GM12878 (cell line): ENCODE results near the gene ERP27. TPM values are rescaled to one million over a fixed set of nuclear protein-coding genes. Genes with fewer than 3 reads are reported as not detected.

Source experiments
- ATAC-seq: fragments of 200-7000 bp; cut with Tn5 transposase; 3 replicates; pipeline ENCODE4 v1.9.1; 2020; ENCODE audit warnings: mild to moderate bottlenecking, moderate library complexity
- BruUV-seq: library from RNA; stranded (reverse); fragments of 400-500 nt; replicated peaks from 2 replicates; lab custom pipeline; 2021; lab: Mats Ljungman, UMichigan
- CTCF ChIA-PET: fragments of 300-600 bp; sonication (Branson Sonifier 250); formaldehyde crosslinking; extraction: SDS; loops from one replicate; lab custom pipeline; 2021; ENCODE audit warnings: inconsistent platforms; lab: Yijun Ruan, JAX
- POLR2A ChIA-PET: fragments of 350-600 bp; formaldehyde crosslinking; extraction: SDS; loops from one replicate; lab custom pipeline; 2021; ENCODE audit warnings: inconsistent platforms; lab: Charles Lee
- RAD21 ChIA-PET: fragments of 300-600 bp; sonication (Branson Sonifier 250); formaldehyde crosslinking; loops from one replicate; lab custom pipeline; 2023; ENCODE audit warnings: antibody characterized with exemption; ENCODE audit not compliant: unreplicated experiment; lab: Charles Lee
- SMC1A ChIA-PET: fragments of 300-600 bp; sonication (Branson Sonifier 250); formaldehyde crosslinking; loops from one replicate; lab custom pipeline; 2023; ENCODE audit not compliant: unreplicated experiment, uncharacterized antibody; lab: Charles Lee
- DNase-seq: peaks from one replicate; pipeline ENCODE4 v3.0.0-alpha.2; 2011; ENCODE audit warnings: low read depth, low spot score
- FAIRE-seq: peaks from 3 replicates; lab custom pipeline; 2011; peaks lifted over from hg19 to GRCh38; lab: Jason Lieb, UNC
- H2AFZ ChIP-seq: 2 replicates; pipeline ENCODE4 v1.6.0; 2011; ENCODE audit warnings: low read depth, low read length, control low read depth; ENCODE audit not compliant: control insufficient read depth
- H3K27ac ChIP-seq: 2 replicates; pipeline ENCODE4 v1.5.1; 2011; ENCODE audit warnings: control low read depth; ENCODE audit not compliant: control insufficient read depth, insufficient read depth
- H3K27me3 ChIP-seq, 2 experiments: replicated peaks in 1 of 2; 2 replicates each; pipeline versions ENCODE4 v1.6.0 to v1.6.1; 2011; ENCODE audit warnings: low read length in 1 of 2; ENCODE audit not compliant: control insufficient read depth in 2 of 2, insufficient read depth in 2 of 2
- H3K36me3 ChIP-seq, 2 experiments: 2 replicates each; pipeline ENCODE4 v1.5.1; 2011; ENCODE audit warnings: low read length in 1 of 2; ENCODE audit not compliant: control insufficient read depth in 2 of 2, insufficient read depth in 2 of 2
- H3K4me1 ChIP-seq: 2 replicates; pipeline ENCODE4 v1.6.1; 2011; ENCODE audit warnings: mild to moderate bottlenecking, low read length, moderate library complexity, mixed read lengths; ENCODE audit not compliant: control insufficient read depth, insufficient read depth
- H3K4me2 ChIP-seq: 2 replicates; pipeline ENCODE4 v1.6.0; 2011; ENCODE audit warnings: control low read depth; ENCODE audit not compliant: control insufficient read depth, insufficient read depth
- H3K4me3 ChIP-seq: fragments of 200-600 bp; sonication (generic); 2 replicates; pipeline ENCODE4 v1.5.1; 2016
- H3K79me2 ChIP-seq: 2 replicates; pipeline ENCODE4 v1.6.0; 2011; ENCODE audit warnings: low read length; ENCODE audit not compliant: control insufficient read depth, insufficient read depth
- H3K9ac ChIP-seq: 2 replicates; pipeline ENCODE4 v1.8.0; 2011; ENCODE audit warnings: low read length, control low read depth, mixed read lengths; ENCODE audit not compliant: control insufficient read depth, insufficient read depth
- H3K9me3 ChIP-seq: replicated peaks from 3 replicates; pipeline ENCODE4 v1.5.1; 2011; ENCODE audit warnings: mild to moderate bottlenecking, low read length; ENCODE audit not compliant: control insufficient read depth, insufficient read depth
- H4K20me1 ChIP-seq: 2 replicates; pipeline ENCODE4 v1.6.0; 2011; ENCODE audit not compliant: control insufficient read depth, insufficient read depth
- BRCA1 ChIP-seq: IDR thresholded peaks from 2 replicates; pipeline ENCODE4 v1.6.1; 2011; ENCODE audit warnings: low read depth, low read length, improper control_type of control experiment
- CBX5 ChIP-seq: sonication (generic); IDR thresholded peaks from 2 replicates; pipeline ENCODE4 v1.6.1; 2016; ENCODE audit warnings: low read depth, moderate library complexity, mild to moderate bottlenecking, inconsistent platforms
- DPF2 ChIP-seq: fragments of 450-650 bp; IDR thresholded peaks from 2 replicates; pipeline ENCODE4 v1.6.1; 2017; ENCODE audit warnings: mild to moderate bottlenecking
- IRF4 ChIP-seq: IDR thresholded peaks from 2 replicates; pipeline ENCODE4 v1.6.1; 2011; ENCODE audit warnings: low read depth, low read length
- MXI1 ChIP-seq: fragments of 150-350 bp; IDR thresholded peaks from 2 replicates; pipeline ENCODE4 v1.6.1; 2011; ENCODE audit warnings: low read depth, mild to moderate bottlenecking, inconsistent platforms, low read length, improper control_type of control experiment
- PML ChIP-seq: IDR thresholded peaks from 2 replicates; pipeline ENCODE4 v1.6.1; 2012; ENCODE audit warnings: low read length, inconsistent platforms
- SP1 ChIP-seq: IDR thresholded peaks from one replicate; pipeline ENCODE4 v1.6.1; 2011; ENCODE audit warnings: low read depth, low read length
- SREBF1 ChIP-seq: IDR thresholded peaks from 2 replicates; pipeline ENCODE4 v1.6.1; 2012; ENCODE audit warnings: mild to moderate bottlenecking, low read length
- STAT1 ChIP-seq: fragments of 450-650 bp; conservative IDR thresholded peaks from 2 replicates; pipeline ENCODE4 v1.6.1; 2014; ENCODE audit warnings: antibody characterized with exemption, mild to moderate bottlenecking
- TCF7 ChIP-seq: IDR thresholded peaks from 2 replicates; pipeline ENCODE4 v1.6.1; 2014; ENCODE audit warnings: antibody characterized with exemption, borderline replicate concordance
- YY1 ChIP-seq: IDR thresholded peaks from 2 replicates; pipeline ENCODE4 v1.6.1; 2011; ENCODE audit warnings: low read depth, mild to moderate bottlenecking, low read length
- ZNF24 ChIP-seq: fragments of 450-650 bp; IDR thresholded peaks from 2 replicates; pipeline ENCODE4 v1.6.1; 2017; ENCODE audit warnings: antibody characterized with exemption, mild to moderate bottlenecking
- ZNF622 ChIP-seq: fragments of 450-650 bp; IDR thresholded peaks from 2 replicates; pipeline ENCODE4 v1.6.1; 2017; ENCODE audit warnings: mild to moderate bottlenecking, inconsistent platforms
- WGBS: methylation state at CpG from one replicate; pipeline ENCODE4 v1.1.6; 2016; ENCODE audit warnings: low lambda C conversion rate; ENCODE audit not compliant: insufficient replicate concordance, insufficient coverage; ENCODE audit errors: missing lambda C conversion rate; 5-methylcytosine and 5-hydroxymethylcytosine counted together
- in situ Hi-C: fragments of 300-500 bp; cut with MboI; formaldehyde crosslinking; loops from 9 replicates; pipeline ENCODE4 v1.14.3; 2018; ENCODE audit warnings: mixed read lengths
- intact Hi-C: fragments of 100-400 bp; cut with micrococcal nuclease; formaldehyde crosslinking; loops from one replicate; pipeline ENCODE4 v1.14.2; 2022; ENCODE audit not compliant: unreplicated experiment
- polyA plus RNA-seq, 11 experiments: library from polyadenylated mRNA; depleted of rRNA in 4 of 11; unstranded in 6 of 11; stranded (reverse) in 5 of 11; fragments of >200 nt; fragmentation: Nextera tagmentation in 4 of 11; fragmentation: Illumina TruSeq in 1 of 11; extraction: Ambion mirVana in 4 of 11; extraction: Trizol in 1 of 11; gene quantifications; 1 replicate in 1 of 11; 2 replicates in 10 of 11; pipeline versions ENCODE4 v1.2.1 to v1.2.3, GENCODE V29; 2011 to 2016; ENCODE audit warnings: inconsistent platforms in 2 of 11, missing spikeins in 2 of 11, low read depth in 1 of 11
- total RNA-seq, 4 experiments: library from RNA; depleted of rRNA in 3 of 4; stranded (reverse); fragments of >200 nt in 3 of 4; fragmentation: Illumina TruSeq in 1 of 4; extraction: Trizol in 1 of 4; gene quantifications; 2 replicates each; pipeline versions ENCODE4 v1.2.1 to v1.2.3, GENCODE V29; 2013 to 2021
- TF ChIP-seq, protein P1 (sequence below): IDR thresholded peaks from 2 replicates; pipeline ENCODE4 v1.6.1; 2012; ENCODE audit warnings: low read depth, low read length, improper control_type of control experiment
- TF ChIP-seq, protein P2 (sequence below): IDR thresholded peaks from 2 replicates; pipeline ENCODE4 v1.6.1; 2012; ENCODE audit warnings: mild to moderate bottlenecking, low read depth, low read length
- TF ChIP-seq, protein P3 (sequence below): fragments of 450-650 bp; IDR thresholded peaks from 2 replicates; pipeline ENCODE4 v1.6.1; 2016; ENCODE audit warnings: mild to moderate bottlenecking, moderate library complexity, borderline replicate concordance

ERP27 gene
- total and polyA plus RNA-seq, 10 of the 15 experiments (the other 5 are each of a cell fraction or from before 2014, with no cell fraction given): 0.91 to 2.4 (median 1.4) TPM

DNA sequence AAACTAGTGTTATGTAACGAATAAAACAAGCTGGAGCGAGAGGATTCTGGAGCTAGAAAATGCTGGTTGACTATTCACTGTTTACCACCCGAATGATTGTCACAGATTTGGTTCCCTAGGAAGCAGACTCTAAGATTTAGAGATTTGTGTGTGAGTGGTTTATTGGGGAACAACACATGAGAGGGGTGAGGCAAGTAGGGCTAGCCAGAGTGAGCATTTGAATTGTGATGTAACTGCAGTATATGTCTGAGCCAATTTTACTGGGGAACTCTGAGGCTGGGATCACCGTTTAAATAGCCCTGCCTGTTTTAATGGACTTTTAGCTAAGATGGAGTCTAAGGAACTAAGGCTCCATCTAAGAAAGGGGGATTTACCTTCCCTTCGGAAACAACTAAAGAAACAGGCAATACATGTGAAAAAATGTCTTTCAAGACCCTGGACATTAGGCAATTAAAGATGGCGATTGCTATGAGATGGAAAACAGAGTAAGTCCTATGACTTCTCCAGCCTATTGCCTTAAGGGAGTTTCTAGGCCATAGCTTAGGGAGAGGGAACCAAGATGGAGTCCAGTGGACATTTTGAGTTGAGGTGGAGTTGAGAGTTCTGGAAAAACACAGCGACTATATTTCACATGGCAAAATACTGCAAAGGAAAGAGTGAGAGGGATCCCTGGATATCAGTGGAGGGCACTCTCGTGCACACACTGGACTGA, 59.0 kb downstream of the ERP27 start:
- SMC1A ChIA-PET: interaction anchor here (1.2 to 1.3 kb wide), 2 partner anchors 9 to 23 kb away, joined by 3 read pairs; no protein-coding TSS in a partner anchor
- peaks cover 4% of the 10 kb centered on the region; the same call in 1 of the 2 replicates for H3K4me1 ChIP-seq
- H3K27me3 ChIP-seq: no peaks in the 10 kb centered on the region
- in situ Hi-C loops (no loop called here), intact Hi-C loops (no loop called here)
- H4K20me1 ChIP-seq: no peaks in the 10 kb centered on the region
- RAD21 ChIA-PET: interaction anchor here (0.7 to 1.2 kb wide), 2 partner anchors 16 to 116 kb away, joined by 3 to 4 read pairs; no protein-coding TSS in a partner anchor
- WGBS: 67% methylated on average over 8 of the region's 8 CpGs
- BruUV-seq: no TSS peak
- H3K36me3 ChIP-seq: no peaks in the 10 kb centered on the region
- POLR2A ChIA-PET: no interaction called here
- FAIRE-seq (no peak), DNase-seq (no peak), ATAC-seq (no peak)
- H3K4me3 ChIP-seq: no peak overlapping the region
- no peaks in the 10 kb centered on the region for H3K79me2 ChIP-seq
- H3K9ac ChIP-seq: no peak overlapping the region
- no peak overlapping the region for H3K27ac ChIP-seq
- CTCF ChIA-PET: no interaction called here
- H2AFZ ChIP-seq: no peak overlapping the region
- TF ChIP-seq SP1: no peak
- no peak for TF ChIP-seq IRF4
- TF ChIP-seq, protein P1, sequence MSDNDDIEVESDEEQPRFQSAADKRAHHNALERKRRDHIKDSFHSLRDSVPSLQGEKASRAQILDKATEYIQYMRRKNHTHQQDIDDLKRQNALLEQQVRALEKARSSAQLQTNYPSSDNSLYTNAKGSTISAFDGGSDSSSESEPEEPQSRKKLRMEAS: no peak
- no peak for TF ChIP-seq ZNF24
- TF ChIP-seq YY1: no peak
- TF ChIP-seq, protein P2, sequence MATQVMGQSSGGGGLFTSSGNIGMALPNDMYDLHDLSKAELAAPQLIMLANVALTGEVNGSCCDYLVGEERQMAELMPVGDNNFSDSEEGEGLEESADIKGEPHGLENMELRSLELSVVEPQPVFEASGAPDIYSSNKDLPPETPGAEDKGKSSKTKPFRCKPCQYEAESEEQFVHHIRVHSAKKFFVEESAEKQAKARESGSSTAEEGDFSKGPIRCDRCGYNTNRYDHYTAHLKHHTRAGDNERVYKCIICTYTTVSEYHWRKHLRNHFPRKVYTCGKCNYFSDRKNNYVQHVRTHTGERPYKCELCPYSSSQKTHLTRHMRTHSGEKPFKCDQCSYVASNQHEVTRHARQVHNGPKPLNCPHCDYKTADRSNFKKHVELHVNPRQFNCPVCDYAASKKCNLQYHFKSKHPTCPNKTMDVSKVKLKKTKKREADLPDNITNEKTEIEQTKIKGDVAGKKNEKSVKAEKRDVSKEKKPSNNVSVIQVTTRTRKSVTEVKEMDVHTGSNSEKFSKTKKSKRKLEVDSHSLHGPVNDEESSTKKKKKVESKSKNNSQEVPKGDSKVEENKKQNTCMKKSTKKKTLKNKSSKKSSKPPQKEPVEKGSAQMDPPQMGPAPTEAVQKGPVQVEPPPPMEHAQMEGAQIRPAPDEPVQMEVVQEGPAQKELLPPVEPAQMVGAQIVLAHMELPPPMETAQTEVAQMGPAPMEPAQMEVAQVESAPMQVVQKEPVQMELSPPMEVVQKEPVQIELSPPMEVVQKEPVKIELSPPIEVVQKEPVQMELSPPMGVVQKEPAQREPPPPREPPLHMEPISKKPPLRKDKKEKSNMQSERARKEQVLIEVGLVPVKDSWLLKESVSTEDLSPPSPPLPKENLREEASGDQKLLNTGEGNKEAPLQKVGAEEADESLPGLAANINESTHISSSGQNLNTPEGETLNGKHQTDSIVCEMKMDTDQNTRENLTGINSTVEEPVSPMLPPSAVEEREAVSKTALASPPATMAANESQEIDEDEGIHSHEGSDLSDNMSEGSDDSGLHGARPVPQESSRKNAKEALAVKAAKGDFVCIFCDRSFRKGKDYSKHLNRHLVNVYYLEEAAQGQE: no peak
- TF ChIP-seq MXI1: no peak
- TF ChIP-seq ZNF622: no peak
- no peak for TF ChIP-seq CBX5
- no peak for TF ChIP-seq BRCA1
- no peak for TF ChIP-seq STAT1
- TF ChIP-seq DPF2: no peak
- TF ChIP-seq TCF7: no peak
- no peak for TF ChIP-seq PML
- TF ChIP-seq, protein P3, sequence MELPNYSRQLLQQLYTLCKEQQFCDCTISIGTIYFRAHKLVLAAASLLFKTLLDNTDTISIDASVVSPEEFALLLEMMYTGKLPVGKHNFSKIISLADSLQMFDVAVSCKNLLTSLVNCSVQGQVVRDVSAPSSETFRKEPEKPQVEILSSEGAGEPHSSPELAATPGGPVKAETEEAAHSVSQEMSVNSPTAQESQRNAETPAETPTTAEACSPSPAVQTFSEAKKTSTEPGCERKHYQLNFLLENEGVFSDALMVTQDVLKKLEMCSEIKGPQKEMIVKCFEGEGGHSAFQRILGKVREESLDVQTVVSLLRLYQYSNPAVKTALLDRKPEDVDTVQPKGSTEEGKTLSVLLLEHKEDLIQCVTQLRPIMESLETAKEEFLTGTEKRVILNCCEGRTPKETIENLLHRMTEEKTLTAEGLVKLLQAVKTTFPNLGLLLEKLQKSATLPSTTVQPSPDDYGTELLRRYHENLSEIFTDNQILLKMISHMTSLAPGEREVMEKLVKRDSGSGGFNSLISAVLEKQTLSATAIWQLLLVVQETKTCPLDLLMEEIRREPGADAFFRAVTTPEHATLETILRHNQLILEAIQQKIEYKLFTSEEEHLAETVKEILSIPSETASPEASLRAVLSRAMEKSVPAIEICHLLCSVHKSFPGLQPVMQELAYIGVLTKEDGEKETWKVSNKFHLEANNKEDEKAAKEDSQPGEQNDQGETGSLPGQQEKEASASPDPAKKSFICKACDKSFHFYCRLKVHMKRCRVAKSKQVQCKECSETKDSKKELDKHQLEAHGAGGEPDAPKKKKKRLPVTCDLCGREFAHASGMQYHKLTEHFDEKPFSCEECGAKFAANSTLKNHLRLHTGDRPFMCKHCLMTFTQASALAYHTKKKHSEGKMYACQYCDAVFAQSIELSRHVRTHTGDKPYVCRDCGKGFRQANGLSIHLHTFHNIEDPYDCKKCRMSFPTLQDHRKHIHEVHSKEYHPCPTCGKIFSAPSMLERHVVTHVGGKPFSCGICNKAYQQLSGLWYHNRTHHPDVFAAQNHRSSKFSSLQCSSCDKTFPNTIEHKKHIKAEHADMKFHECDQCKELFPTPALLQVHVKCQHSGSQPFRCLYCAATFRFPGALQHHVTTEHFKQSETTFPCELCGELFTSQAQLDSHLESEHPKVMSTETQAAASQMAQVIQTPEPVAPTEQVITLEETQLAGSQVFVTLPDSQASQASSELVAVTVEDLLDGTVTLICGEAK: no peak
- TF ChIP-seq SREBF1: no peak
- H3K4me2 ChIP-seq: no peak overlapping the region
- no peaks in the 10 kb centered on the region for H3K9me3 ChIP-seq
